SK-N-SH (cell line): Measurements from ENCODE around the gene CHST15.

ENCODE experiments used
- CTCF ChIP-seq: fragments of 200-600 bp; sonication (generic); IDR thresholded peaks from 2 replicates; pipeline ENCODE4 v1.6.1; 2017; ENCODE audit warnings: antibody characterized with exemption, mild to moderate bottlenecking, moderate library complexity
- ELF1 ChIP-seq: IDR thresholded peaks from 2 replicates; pipeline ENCODE4 v1.4.0; 2012
- EZH2phosphoT487 ChIP-seq: fragments of 200-600 bp; sonication (generic); IDR thresholded peaks from 2 replicates; pipeline ENCODE4 v1.6.1; 2017; ENCODE audit warnings: low read depth, mixed run types, mild to moderate bottlenecking, antibody characterized with exemption, moderate library complexity, borderline replicate concordance
- FOSL2 ChIP-seq: IDR thresholded peaks from 2 replicates; pipeline ENCODE4 v1.4.0; 2012; ENCODE audit warnings: low read depth, mild to moderate bottlenecking, moderate library complexity, borderline replicate concordance
- GATA2 ChIP-seq: sonication (generic); formaldehyde crosslinking; IDR thresholded peaks from 2 replicates; pipeline ENCODE4 v1.5.0; 2020; ENCODE audit warnings: mild to moderate bottlenecking, missing genetic modification reagents
- JUND ChIP-seq: IDR thresholded peaks from 2 replicates; pipeline ENCODE4 v1.4.0; 2012
- MXI1 ChIP-seq: IDR thresholded peaks from 2 replicates; pipeline ENCODE4 v1.6.1; 2012; ENCODE audit warnings: mild to moderate bottlenecking, low read depth, low read length, improper control_type of control experiment
- POLR2AphosphoS5 ChIP-seq: IDR thresholded peaks from 2 replicates; pipeline ENCODE4 v1.6.1; 2012; ENCODE audit warnings: low read depth, low read length
- RAD21 ChIP-seq: IDR thresholded peaks from 2 replicates; pipeline ENCODE4 v1.6.1; 2012; ENCODE audit warnings: mild to moderate bottlenecking, low read length
- REST ChIP-seq: IDR thresholded peaks from 2 replicates; pipeline ENCODE4 v1.6.1; 2012; ENCODE audit warnings: mild to moderate bottlenecking, low read depth, low read length, moderate library complexity
- TCF12 ChIP-seq: IDR thresholded peaks from 2 replicates; pipeline ENCODE4 v1.4.0; 2012
- USF1 ChIP-seq: IDR thresholded peaks from 2 replicates; pipeline ENCODE4 v1.4.0; 2012; ENCODE audit warnings: low read depth, borderline replicate concordance

GRCh38 chr10:124074501-124075109 lies 18.8 kb downstream of the CHST15 start:
- TF ChIP-seq GATA2 (CRISPR knock-in tag), result no peak
- no peak for TF ChIP-seq CTCF
- no peak for TF ChIP-seq TCF12
- no peak for TF ChIP-seq ELF1
- TF ChIP-seq REST, result no peak
- TF ChIP-seq POLR2AphosphoS5, result no peak
- no peak for TF ChIP-seq EZH2phosphoT487
- TF ChIP-seq MXI1, result no peak
- TF ChIP-seq USF1, result no peak
- TF ChIP-seq FOSL2, result no peak
- TF ChIP-seq JUND, result no peak
- no peak for TF ChIP-seq RAD21
